Stimulated activated CD4-positive, alpha-beta T cell treated with anti-CD3 and anti-CD28 coated beads, Interleukin-4, amount 100 ng/mL, for 48 hours (primary cell): ENCODE results near the gene TENM3.

Experiments used
- DNase-seq, 2 donors: peaks; one replicate each; pipeline ENCODE4 v3.0.0-alpha.2; 2020; ENCODE audit warnings: low read depth in 2 of 2

Gene TENM3

DNA sequence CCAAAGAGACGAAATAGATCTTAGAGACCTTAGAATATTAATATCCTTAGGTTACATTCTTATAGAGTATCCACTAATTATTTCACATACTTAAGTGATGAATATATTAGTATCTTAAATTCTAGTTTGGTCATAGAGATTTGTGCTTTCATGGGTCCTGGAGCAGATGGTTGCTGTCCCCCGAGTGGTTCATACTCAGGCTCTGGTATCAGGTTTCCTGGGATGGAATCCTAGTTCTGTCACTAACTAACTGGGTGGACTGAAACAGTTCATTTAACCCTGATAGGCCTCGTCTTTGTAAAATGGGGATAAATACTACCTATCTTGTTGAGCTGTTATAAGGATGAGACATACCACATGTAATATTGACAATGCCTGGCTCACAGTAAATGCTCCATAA, 264.6 kb downstream of the TENM3 start:
- no peak for DNase-seq

DNA sequence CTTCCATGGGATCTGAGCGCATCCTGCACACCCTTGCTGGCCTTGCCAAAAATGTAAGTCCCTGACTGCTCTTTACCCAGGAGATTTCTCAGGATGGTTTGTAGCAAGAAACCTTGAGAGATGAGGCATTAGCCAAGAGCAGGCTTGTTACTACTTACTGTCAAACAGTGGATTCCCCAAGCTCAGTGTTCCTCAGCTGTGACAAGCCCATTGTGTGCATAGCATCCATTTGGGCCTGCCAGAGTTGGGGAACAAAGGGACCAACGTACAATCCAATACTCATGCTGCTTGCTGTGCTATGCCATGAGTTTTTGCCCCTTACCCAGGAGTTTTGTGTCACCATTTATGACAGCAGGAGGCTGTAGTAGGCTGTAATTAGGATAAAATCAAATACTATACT, 267.6 kb downstream of the TENM3 start:
- no peak for DNase-seq

DNA sequence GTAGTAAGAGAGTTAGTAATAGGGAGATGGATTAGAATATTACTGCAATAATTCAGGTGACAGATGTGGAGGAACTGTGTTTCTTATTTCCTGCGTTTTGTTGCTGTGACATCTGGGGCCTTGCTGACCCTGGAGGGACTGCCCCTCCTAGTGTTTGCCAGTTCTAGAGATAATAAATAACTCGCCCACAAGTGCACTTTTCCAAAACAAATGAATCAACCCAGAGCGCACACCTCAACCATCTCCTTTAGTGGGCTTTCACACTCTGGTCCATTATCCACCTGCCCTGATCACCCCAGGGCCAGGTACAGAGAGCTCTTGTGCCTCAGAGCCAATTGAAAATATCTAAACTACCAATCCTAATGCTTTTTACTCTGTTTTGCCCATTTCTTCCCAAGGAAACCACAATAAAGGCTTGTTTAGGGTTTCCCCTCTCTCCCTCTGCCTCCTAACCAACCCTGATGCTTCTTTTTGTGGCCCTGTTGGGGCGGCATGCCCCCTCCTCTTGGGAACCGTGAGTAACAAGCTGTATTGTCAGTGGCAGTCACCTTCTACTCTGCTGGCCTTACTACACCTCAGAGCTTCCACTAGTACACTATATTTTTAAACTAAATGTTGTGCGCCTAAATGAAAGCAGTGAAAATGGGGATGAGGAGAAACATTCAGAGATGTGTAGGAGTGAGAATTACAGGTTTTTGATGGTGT, 270.5 kb downstream of the TENM3 start:
- DNase-seq: no peak

DNA sequence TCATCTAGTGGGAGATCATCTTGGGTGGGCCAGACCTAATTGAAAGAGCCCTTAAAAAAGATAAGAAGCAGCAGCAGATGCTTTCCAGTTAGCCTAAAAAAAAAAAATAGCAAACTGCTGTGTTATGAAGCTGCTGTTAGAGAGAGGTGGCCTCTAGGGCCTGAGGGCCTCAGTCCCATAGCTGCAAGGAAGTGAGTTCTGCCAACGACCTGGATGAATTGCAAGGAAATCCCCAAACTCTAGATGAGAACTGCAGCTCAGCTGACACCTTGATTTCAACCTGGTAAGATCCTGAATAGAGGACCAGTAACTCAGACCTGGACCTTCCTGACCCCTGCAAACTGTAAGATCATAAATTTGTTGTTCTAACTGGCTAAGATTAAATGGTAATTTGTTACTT, 275.2 kb downstream of the TENM3 start:
- DNase-seq: no peak

DNA sequence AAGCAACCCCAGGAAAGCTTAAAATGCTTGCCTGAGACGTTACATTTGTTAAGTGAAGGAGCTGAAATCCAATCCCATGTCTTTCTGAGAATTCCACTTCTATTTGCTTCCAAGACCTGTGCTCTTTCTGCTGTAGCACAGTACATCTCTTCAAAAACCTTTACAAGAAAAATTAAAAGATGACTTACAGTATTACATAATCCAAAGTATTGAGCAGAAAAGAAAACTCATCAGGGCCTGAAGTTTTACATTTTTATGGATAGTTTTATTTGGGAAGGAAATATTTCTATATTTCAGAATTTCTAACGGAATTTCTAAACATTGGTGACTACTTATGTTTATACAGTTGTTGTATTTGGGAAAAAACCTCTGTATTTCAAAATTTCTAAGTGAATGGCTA, 276.3 kb downstream of the TENM3 start:
- no peak for DNase-seq

DNA sequence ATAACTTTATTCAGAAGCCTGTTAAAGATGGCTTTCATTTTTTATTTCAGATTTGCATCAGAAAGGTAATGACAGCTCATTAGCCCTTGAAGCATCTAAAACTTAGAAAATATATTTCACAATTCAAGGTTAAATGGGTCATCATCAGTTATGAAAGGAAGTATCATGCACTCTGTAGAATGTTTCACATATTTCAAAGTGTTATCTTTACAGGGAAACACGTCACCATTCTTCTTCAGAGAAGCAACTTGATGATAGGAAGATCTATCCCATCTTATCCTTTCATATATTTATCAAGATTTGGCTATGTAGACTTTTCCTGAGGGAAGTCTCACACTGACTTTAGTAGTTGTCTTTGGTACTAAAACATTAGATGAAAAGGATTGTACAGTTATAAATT, 277.8 kb downstream of the TENM3 start:
- no peak for DNase-seq

DNA sequence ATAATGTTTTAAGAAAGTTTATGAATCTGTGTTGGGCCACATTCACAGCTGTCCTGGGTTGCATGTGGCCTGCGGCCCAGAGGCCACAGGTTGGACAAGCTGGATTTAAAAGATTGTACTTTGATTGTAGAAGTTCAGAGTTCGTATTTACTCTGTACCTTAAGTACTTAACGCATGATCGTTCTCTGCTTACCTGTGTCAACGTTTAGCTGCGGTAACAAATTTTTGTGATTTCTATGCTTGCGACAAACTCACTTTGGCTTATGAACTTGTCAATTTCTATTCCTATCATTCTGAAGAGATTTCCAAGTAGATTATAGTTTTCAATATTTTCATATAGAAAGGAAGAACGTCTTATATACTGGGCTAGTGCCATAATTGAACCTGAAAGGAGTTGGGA, 285.6 kb downstream of the TENM3 start:
- no peak for DNase-seq

DNA sequence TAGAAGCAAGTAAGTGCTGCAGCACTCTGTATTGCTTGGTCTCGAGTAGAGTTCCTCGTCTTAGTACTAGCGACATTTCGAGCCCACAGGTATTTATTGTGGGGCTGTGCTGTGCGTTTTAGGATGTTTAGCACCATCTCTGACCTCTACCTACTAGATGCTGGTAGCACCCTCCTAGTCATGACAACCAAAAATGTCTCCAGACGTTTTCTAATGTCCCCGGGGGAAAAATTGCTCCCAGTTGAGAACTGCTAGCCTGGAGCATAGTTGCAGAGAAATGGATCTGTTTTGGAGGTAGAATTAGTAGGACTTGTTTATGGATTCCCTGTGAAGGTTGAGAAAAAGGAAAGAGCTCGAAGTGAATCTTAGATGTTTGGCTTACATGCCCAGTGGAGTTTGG, 287.2 kb downstream of the TENM3 start:
- DNase-seq: no peak

DNA sequence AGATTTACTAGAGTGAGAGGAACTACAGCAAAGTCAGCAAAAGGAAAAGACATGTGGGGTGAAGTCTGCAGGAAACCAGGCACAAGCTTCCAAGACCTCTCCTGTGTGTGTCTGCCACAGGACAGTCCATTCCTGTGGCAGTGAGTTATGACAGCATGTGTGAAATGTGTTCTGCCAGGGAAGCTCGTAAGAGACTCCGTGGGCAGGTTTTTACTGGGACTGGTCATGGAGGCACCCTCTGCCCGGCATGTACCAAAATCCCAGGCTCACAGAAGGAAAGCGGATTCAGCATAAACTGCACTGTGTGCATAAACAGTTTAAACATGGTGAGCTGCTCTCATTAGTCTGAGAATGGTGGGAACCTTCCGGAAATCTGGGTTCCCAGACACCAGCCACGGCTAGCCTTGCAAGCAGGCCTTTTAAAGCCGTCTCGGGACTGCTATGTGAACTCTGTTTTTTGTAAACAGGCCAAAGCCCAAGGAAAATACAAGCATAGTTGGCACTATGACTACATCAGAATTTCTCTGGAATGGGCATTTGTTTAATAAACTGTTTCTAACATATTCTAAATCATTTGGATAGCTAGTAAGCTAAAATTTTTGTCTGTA, 288.5 kb downstream of the TENM3 start:
- DNase-seq: no peak

DNA sequence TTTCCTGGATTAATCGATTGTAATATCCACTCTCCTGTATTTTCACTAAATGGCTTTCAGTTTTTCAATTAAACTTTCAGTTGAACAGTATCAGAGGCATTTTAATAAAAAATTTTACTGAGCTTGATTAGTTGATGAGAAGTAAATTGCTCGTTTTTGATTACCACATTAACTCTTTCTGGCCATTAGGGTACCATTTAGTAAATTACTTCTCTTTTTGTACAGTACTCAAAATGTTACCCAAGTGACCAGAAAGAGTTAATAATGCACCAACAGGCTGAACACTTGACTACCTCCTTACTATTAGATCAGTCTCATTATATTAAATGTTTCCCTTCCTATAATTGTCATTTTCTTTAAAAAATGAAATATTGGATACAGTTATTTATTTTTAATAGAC, 289.2 kb downstream of the TENM3 start:
- DNase-seq: no peak

DNA sequence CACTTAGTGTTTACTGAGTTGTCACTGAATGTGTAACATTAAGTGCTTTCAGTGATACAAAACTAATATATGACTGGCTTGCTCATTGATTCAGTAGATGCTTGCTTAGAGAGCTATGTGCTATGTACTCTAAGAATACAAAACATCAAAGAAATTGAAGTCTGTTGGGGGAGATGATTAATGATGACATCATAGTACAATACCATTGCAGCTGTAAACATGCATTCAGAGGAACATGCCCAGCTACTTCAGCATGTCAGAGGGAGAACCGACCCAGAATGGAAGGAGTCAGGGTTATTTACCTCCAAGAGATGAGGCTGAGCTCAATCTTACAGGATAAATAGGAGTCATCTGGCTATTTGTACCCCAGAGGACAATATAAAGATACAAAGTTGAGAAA, 290.8 kb downstream of the TENM3 start:
- DNase-seq: no peak

DNA sequence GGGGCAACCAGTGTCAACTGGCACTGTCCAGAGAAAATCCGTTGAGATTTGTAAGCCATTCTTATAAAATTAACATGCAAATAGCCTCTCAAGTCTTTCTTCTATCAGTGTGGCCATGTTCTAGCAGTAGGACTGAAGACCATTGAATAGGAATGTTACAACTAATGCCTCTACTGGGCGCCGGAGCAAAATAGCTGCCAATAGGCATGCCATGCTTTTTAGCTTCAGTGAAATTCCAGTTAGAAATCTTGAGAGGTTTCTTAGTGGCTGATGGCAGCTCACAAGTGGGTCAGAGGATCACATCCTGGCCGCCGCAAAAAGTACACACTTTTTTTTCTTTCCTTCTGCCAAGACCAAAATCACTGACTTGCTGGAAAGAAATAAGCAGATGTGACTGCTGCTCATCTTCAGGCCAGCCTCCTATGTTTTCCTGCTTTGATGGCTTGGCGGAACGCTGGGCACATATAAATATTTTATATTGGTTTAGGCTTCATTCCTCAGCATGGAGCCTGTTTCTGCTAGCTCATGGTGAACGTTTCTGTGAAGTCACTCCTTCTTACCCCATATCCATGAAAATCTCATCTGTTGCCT, 293.1 kb downstream of the TENM3 start:
- DNase-seq: no peak

DNA sequence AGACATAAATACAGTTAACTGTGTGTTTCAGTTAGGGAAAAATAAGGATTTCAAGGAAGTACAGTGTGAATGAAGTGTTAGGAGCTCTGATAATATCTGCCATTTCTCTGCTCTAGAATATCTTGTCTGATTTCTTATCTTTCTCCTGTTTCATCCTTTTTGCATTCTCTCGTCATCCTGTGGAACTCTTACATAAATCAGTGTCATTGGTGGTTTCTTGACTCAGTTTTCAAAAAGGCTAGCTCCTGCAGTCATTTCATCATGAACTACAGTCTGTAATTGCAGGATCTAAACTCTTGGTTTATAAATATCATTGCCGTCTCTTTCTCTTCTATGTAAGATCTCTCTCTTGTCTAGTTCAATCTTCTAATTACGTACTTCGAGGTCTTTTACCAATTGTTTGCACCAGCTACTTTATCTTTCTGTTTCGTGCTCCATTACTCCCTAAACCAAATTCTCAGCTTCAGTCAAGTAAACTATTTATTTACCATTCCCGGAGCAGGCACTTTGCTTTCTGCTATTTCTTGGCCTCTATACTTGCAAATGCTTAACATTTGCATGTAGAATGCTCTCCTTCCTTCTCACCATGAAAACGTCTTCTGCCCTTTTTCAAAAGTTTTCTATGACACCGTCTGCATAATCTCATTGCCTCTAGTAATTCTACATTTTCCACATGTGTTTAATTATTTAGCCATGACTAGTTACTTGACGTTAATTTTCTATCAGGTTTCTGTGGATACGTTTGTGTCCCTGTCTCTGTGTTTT, 294.0 kb downstream of the TENM3 start:
- no peak for DNase-seq

DNA sequence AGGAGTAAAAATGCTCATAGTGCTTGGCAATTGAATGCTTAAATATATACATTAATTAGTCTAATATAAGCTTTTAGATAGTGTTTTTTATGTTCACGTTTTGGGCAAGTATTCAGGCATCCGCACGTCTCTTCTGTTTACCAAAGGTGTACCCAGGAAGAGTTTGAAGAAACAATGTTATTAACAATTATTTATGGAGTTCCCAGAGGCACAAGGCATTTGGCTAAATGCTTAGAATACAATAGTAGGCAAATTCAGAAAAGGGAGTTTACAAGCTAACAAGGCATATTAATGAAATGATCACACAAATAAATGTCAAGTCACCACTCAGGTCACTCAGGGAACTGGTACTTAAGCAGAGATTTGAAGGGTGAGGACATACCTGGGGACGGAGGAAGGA, 294.8 kb downstream of the TENM3 start:
- no peak for DNase-seq

DNA sequence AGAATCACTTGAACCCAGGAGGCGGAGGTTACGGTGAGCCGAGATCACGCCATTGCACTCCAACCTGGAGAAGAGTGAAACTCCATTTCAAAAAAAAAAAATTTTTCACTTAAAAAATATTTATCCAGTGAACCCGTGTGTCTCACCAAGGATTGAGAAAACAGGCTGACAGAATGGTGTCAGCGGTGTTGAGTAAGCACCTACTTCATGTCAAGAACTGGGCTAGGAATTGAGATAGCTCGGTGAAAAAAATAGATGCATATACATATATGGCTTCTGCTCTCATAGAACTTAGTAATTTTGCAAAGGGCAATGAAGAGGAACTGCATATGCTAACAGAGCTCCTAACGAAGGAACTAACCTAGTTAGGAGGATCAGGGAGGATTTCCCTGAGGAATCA, 297.3 kb downstream of the TENM3 start:
- DNase-seq: no peak

DNA sequence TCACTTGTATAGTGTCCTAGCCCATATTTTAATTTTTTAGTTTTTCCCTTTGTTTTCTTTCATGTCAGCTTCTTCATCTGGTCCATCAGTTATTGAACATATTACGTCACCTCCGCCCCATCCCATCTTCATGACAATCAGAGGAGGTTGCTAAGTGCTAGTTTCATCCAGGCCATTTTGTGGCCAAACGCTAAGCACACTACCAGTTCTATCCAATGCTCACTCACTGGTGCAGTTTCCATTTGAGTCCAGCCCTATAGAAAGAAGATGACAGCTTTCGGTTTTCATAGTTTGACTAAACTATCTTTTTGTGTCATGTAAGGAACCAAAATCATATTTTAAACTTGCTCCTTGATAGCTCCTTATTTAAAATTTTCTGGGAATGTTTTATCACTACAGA, 304.2 kb downstream of the TENM3 start:
- peak in 1 of 2 donors; percentile 1 for DNase-seq

DNA sequence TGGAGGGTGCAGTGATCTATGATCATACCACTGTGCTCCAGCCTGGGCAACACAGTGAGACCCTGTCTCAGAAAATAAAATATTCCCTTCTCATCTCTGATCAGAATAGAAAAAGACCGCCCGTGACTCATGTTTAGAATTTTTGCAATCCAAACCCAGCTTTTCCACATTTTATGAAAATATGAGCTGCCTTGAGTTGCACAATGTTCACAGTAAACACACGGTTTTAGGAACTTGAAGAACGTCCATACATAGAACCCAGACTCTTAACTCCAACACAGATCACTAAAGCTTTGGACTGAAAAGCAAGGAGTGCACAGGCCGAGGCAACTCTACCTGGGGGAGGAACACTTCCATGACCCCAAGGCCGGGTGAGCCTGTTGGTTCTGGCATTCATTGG, 305.0 kb downstream of the TENM3 start:
- no peak for DNase-seq

DNA sequence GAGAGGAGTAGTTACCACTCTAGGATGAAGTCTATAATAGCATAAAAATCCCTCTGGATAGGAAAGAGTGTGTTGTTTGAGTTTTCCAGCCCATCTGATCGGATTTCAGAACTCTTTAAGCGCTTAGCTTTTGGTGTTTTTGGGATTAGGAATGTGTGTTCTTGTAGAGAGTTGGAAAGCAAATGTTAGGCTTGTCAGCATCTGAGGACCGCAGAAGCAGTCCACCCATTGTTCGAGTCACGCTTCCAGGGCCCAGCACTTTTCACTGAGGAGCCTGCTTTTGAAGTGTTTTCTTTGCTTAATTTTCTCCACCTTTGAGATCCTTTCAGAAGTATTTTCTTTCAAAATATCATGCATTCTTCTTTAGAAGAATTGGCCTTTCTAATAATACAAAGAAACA, 306.2 kb downstream of the TENM3 start:
- no peak for DNase-seq

DNA sequence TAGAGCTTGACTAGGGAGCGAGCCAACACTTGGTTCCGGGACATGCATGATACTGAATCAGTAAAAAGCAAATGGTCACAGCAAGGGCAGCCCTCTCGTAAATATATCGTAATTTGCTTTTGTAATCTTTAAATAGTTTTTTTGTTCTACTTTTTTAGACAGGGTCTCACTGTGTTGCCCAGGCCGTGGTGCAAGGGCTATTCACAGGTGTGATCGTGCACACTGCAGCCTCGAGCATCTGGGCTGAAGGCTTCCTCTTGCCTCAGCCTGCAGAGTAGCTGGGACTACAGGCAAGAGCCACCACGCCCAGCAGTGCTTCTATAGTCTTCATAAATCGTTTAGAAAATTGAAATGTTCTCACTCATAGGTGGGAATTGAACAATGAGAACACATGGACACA, 309.7 kb downstream of the TENM3 start:
- DNase-seq: no peak

DNA sequence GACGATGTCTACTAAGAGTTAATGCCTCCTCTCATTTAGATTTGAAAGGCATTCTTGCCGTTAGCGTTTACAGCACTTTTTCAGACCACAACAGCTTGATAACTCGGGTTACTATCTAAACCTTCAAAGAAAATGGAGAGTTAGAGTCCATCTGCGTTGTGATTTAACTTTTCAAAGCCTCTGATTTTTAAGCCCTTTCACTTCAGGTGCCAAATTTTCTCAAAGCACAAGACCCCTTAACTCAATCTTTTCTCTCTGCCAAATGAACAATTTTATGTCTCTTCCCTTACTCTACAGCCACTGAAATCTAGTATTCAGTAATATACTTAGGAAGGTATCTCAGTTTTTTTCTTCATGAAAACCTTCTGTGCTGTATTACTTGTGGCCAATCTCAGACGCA, 310.5 kb downstream of the TENM3 start:
- DNase-seq: no peak

DNA sequence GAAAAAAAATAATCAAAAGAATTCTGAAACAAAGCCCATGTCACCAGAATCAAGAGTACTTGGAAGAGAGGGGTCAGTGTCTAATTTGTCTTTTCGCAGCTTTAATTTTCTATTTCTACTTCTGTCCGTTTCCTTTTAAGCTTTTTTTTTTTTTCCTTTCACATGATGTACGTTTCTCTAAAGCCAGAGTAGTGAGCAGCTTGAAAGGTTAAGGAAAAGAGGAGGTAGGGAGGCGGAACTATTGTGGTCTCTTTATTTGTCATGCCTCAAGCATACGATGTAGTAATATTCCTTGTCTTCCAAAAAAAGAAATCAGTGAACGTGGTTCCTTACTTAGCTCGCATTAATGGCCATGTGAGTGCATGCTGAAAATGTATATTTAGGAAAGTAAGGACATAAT, 311.5 kb downstream of the TENM3 start:
- DNase-seq: no peak

DNA sequence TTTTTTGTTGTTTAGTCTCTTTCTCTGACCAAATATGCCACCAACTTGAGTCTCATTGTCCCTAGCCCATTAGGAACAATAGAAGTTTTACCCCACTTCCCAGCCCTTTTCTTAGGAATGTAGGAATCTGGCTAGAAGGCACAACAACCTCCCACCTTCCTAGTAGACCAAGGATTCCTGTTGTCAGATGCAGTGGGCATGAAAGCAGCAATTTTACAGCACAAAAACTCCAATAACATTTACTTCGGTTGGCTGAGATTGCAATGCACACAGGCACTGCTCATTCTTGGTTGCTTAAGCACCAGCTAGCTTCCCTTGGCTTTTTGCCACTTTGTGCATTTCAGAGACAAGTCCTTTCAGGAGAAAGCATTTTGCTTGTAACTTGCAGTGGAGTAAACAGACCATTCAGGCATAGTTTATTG, 312.8 kb downstream of the TENM3 start:
- no peak for DNase-seq

DNA sequence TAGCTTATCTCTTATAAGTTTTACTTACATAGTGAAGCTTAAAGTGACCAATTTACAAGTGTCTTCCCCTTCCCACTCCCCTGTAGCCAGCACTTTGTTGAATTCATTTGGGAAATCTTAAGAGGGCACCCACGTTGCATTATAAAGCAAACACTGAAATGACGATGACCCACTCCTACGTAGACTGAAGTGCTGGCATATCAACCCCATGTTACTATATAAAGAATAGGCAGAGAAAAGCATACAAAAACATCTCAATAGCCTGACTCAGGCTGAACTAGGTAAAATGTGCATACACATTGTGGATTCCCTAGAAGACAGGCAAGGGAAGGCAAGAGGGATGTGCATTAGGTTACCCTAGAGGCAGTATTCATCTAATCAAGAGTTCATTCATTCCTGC, 313.4 kb downstream of the TENM3 start:
- no peak for DNase-seq
